HG03432 (cell line): Measurements from ENCODE around the gene NAV3.

Source experiments
- ATAC-seq: cut with Tn5 transposase; IDR thresholded peaks from one replicate; pipeline ENCODE4 v1.9.1; 2021; ENCODE audit warnings: mild to moderate bottlenecking, moderate library complexity; ENCODE audit not compliant: unreplicated experiment

The NAV3 gene

DNA sequence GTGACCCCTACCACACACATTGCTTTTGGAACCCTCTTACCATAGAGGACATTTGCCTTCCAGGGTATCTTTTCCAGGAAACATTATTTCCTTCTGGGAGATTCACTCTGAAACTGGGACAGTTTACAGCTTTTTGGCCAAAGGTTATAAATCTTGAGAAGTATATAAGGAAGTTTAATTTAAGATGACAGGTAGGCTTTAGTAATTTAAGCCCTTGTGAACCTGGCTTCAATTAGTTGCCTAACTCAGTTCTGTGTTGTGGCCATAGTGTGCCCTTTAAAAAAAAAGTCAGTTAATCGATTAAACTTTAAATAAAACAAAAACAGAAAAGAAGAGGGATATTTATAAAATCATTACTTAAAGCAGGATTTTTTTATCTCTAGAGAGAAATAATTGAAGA, 142.9 kb downstream of the NAV3 start:
- no peak for ATAC-seq

DNA sequence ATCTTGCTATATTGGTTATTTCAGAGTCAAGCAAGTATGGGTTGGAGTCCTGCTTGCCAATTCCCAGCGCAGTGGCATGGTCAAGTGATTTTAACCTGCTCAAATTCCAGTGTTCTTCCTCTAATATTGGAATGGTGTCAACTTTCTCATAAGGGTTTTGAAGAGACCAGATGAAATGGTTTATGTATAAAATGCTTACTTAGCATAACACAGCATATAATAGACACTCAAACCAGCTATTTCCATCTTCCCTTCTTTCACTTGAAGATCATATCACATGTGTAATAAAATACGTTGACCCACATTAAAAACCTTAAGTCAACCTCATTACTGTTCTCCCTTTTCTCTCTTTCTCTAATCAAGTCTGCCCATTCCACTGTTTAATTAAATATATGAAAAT, 144.0 kb downstream of the NAV3 start:
- no peak for ATAC-seq

GRCh38 chr12:77979597-77980250, 149.0 kb downstream of the NAV3 start:
- ATAC-seq = no peak

DNA sequence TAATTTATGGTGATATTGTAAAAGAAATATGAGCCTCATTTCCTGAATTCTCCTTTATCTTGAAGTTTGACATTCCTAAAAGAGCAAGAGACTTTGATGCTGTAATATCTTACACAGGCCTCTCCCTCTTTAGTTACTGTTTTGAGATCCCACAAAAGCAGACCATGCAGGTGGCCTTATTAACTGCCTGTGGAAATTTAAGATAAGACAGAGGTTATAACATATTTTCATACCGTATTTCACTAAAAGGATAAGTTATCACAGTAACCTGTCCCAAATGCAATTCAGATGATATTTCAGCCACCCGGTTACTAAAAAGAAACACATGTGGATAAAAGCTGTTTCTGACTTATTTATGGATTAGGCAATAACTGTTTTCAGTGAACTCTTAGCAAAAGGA, 150.1 kb downstream of the NAV3 start:
- no peak for ATAC-seq

DNA sequence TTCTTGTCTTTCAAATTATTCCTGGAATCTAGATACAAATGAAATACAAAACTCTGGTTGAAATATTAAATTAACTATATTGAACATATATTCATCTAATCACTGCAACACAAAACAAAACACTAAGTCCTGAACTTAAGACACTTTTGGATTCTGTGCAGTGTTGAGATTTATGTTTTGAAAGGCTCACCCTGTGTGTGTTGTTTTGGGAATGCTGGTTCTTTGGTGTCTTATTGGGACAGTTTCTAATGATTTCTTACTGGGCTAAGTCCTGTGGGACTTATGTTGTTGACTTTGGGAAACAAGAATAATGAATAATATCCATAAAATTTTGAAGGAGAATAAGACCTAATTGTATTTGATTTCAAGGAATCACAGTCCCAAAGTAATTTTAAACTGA, 153.2 kb downstream of the NAV3 start:
- no peak for ATAC-seq

DNA sequence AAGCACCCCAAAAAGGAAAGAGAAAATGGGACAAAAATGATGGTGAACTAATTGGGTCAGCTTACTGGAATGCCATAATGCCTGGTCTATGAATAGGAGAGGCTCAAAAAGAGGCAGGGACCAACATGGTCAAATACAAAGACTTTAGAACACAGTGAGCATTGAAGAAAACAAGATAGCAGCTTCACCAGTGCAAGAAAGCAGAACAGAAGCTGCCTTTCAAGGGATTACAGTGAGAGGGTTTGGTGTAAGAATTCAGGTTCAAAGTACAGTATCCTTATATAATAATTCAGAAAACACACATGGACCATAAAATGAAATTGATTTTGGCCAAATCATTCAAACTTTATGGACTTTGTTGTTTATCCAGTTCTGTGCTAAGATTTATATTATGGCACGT, 162.1 kb downstream of the NAV3 start:
- no peak for ATAC-seq

GRCh38 chr12:77993658-77994057, 163.0 kb downstream of the NAV3 start:
- ATAC-seq = no peak

DNA sequence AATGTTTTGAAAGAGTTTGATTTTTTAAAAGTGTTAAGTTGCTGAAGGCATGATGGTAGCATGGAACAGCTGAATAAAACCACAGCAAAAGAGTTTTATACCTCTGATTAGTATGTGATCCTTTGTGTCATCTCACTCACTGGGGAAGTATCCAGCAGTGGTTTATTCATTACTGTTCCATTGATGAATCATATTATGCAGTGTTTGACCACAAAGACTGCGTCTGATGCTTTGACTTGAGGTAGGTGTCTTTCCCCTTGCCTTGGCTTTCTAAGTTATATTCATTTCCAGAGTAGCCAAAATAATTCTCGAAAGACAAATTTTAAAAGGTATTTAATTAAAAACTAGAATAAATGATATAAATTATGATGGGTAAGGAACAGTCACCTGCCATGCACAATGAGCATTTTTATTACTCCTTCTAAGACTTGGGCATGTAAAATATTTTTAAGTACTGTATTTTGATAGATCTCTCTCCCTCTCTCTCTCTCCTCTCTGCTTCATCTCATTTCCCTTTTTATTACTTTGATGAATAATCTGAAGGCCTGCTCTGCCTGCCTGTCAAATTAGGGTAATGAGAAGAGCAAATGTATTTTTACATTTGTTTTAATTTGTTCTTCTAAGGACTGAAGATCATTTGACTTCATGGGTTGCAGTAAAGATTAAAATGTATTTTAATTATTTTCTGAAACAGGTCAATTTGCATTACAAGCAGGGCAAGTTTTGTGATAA, 164.9 kb downstream of the NAV3 start:
- peak; percentile 96 for ATAC-seq

GRCh38 chr12:77996670-77997069, 166.0 kb downstream of the NAV3 start:
- ATAC-seq = no peak

- ATAC-seq = no peak
Observed at GRCh38 chr12:77998236-77998786, 167.6 kb downstream of the NAV3 start.

DNA sequence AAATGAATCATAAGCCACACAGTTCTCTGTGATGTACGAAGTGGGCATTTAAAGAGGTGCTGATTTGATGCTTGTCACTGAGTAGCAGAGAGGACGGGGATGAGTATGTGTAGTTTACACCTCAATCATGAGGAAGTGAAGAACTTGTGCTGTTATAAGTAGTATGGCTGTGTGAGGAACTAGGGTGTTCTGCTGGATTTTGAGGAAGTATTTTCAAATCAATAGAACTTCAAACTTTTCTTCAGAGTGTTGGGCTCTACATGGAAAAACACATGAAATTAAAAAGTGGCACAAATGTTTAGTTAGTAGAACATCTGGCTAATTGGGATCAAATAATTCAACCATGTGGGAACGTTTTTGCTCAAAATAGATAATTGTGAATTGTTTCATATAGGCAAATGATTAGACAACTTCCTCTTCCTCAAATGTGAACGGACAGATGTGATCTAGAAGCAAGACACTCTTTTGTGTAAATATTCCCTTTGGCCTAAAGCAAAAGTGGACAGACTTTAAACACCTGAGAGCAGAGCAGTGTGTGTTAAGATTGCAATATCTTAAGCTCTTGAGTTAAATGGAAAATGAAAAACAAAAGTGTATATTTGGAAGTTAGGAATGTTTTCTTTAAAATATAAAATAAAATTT, 168.5 kb downstream of the NAV3 start:
- peak; percentile 68 for ATAC-seq

- ATAC-seq = no peak
Observed at GRCh38 chr12:78002878-78003277, 172.2 kb downstream of the NAV3 start.

DNA sequence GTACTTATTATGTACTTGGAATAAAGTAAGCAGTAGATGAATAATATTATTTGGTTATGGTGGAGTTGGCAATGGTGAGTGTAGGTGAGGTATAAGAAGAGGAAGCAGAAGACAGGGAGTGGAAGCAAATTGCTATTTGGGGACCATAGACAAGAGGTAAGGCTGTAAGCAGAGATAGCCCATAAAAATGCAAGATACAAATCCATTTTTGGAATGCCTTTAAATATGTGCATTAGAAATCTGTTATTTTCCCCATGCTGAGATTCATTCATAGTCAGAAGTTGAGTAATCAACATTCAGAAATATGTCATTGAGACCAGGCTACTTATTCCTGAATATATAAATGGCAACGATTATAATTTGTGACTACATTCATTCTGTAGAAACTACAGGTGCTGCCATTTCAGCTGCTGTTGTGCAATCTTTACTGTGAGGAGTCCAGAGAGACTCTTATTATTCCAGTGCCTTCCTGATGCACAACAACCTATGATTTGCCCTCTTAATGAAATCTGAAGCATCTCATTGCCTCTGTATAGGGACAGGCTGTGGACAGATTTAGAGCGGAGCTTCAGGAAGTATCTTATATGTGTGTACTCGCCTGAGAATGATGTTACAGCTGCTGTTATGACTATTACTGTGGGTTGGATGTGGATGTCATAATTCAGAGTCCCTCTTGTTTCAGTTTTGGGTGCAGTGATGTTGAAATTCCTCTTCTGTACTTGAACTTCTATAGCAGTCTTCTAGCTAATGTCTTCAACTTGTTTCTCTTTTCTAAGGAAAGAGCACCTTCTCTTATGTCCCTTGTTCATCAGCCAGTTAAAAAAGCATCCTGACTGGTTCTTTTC, 173.8 kb downstream of the NAV3 start:
- no peak for ATAC-seq

DNA sequence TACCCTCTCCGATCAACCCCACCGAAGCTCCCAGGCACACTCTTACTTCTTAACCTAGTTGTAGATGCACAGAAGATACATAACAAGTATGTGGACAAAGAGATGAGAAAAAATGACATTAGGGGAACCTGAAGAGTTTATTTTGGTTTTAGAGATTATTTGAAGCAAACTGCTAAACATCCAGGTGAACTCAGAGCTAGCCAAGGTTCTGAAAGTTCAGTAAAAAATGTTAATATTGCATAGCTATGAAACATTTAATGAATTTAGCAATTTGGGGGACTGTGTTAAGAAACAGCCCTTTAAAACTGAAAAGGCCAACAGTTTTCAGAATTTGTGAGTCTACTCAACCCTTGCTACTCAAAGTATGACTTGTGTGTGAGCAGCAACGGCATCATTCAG, 174.4 kb downstream of the NAV3 start:
- no peak for ATAC-seq

GRCh38 chr12:78007173-78007572, 176.5 kb downstream of the NAV3 start:
- no peak for ATAC-seq

DNA sequence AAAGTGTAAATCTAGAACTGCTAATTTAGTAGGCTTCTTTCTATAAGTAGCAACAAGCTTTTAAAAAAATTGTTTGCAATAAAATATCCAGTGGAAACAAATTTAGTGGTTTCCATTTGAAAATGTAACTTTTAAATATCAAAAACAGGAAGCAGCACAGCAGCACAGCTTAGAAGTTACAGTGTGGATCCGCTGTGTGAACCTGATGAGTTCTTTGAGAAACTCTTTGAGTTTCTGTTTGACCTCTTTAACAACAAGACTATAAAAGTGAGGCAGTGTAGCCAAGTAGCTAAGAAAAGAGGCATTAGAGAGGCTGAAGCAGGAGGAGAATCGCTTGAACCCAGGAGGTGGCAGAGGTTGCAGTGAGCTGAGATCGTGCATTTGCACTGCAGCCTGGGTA, 178.3 kb downstream of the NAV3 start:
- ATAC-seq = no peak

GRCh38 chr12:78018171-78018910, 187.6 kb downstream of the NAV3 start:
- ATAC-seq = no peak

DNA sequence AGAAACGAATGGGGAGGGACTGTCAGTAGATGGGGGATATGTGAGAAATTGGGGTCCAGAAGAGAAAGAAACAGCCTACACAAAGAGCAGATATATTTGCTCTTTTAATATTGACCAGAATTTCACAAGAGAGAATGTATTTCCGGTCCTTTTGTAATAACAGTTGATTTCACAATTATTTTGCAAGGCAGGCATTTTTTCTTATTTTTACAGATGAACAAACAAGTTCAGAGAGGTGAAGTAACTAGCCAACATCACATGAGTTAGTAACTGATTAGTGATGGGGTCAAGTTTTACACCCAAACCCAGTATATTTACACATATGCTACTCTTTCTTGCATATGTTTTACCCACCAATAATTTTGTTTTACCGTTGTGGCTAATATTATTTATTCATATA, 188.2 kb downstream of the NAV3 start:
- no peak for ATAC-seq

DNA sequence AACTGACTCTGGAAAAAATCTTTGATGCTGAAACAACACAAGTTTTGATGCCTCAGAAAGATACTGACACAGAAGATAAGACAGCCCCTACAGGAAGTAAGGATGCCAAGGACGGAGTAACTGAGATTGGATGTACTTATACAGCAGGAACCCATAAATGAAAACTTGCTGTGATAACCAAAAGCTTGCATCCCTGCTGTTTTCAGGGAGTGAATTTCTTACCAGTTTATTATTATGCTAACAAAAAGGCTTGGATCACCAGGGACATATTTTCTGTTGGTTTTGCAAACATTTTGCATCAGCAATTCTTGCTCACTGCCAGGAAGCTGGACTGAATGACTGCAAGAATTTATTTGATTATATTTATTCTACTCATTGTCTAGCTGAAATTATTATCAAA, 197.7 kb downstream of the NAV3 start:
- ATAC-seq = no peak

- no peak for ATAC-seq
Observed at GRCh38 chr12:78034025-78034424, 203.3 kb downstream of the NAV3 start.
